ENCODE data around the gene ARSB.
"Not testable (repeated sequence)": the region's sequence is repeated elsewhere in the genome, so short reads cannot be mapped to it uniquely, and the experiment has no call there.

Gene ARSB

DNA sequence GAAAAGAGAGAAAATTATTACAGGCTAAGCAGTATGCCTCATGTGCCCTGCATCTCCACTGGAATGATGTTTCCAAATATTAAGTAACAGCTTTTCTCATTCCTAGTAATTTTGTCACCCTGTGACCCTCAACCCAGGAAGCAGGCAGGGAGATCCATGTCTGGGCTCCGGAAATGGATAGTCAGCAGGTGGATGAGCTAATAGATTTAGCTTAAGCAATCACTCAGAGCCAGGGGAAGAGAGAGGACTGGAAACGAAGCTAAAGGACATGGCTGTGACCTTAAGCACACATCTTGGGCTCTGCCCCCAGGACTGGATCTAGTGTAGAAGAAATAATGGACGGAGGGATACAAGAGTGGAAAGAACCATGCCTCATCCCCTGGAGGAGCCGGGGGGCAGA is 89.5 kb downstream of the ARSB start:
- DNase-seq = no peak

DNA sequence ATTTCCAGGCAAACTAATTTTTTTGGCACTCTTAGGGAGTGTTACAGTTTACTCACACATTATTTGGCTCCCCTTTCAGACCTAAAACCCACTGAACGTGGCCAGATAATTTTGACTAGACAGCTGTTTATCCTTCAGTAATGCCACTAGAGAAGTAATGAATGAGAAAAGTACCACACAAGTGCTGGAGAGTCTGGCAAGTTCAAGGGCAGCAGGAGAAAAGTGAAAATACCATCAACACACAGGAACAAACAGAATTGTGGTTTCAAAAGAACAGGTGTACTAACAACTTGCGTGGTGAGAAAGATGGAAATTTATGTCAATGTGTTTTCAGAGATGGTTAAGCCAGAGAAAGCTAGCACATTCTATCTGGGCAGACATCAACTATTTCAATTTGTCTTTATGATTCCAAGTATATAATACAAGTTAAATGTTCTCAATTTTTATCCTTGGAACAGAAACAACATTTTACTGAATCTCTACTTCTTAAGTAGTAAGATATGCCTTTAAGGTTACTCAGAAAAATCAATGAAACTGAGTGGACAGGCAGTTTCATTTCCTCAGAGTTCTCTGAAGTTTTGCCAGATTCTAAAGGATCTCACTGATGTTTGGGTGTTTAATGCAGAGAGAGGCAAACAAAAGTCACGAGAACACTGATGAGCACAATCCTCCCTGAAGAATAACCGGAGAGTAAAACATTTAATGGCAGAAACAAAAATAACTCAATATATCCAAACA is 91.0 kb downstream of the ARSB start:
- DNase-seq = no peak

DNA sequence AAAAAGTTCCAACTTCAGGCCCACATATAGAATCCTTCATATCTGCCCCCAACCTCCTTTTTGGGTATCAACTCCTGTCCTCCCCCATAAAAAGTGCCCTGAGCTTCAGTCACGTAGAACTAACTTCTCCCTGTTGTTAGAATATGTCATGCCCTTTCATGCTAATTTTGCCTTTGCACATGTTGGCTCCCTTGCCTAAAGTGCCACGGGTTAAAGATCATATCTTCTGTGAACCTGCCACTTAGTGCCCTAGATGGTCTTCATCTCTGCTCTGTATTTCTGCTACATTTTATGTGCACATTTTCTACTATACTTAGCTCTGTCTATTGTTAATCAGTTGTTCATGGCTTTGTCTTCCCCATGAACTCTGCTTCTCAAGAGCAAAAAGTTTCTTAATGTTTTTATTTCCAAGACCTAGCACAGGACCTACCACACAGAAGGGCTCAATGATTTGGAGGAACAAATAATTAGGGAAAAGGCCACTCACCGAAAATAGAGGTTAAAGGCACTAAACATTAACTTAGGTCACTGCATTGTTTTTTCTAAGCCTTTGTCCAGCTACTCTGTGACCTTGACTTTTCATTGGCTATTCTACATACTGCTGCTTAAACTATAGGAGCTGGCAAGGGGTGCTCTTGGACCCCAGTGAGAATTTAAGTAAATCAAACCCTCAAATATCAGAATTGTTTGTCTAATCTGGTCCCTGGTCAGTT is 94.3 kb downstream of the ARSB start:
- DNase-seq = no peak

DNA sequence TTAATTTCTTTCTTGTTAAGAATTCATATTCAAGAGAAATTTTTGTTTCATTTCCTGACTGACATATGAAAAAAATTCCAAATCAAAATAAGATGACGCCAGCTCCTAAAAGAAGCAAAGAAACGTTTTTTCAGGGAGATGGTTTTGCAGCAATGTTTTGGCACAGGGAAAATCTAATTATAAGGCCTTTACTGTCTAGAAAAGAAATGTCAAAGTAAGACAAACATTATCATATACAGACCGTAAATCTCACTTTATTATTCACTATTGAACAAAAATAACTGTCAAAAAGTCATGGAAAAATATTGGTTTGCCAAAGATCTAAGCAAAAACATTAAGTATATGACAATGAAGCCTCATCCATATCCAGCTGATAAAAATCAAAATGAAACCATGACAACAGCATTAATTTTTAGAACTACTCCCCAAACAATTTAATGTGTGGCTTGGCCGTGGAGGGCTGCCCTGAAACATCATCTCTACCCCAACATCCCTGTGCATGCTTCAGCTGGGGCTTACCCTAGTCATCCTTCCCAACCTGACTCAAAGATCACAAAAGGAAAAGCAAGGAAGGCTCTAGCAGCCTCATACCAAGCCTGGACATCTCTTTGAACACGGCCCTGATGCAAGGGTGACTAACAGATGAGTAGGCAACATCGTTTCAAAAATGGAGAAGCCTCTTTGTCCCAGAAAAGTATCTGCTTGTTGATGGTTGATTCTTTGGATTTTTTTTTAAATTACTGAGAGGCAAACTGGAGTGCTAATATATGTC is 95.6 kb downstream of the ARSB start:
- no peak for DNase-seq

DNA sequence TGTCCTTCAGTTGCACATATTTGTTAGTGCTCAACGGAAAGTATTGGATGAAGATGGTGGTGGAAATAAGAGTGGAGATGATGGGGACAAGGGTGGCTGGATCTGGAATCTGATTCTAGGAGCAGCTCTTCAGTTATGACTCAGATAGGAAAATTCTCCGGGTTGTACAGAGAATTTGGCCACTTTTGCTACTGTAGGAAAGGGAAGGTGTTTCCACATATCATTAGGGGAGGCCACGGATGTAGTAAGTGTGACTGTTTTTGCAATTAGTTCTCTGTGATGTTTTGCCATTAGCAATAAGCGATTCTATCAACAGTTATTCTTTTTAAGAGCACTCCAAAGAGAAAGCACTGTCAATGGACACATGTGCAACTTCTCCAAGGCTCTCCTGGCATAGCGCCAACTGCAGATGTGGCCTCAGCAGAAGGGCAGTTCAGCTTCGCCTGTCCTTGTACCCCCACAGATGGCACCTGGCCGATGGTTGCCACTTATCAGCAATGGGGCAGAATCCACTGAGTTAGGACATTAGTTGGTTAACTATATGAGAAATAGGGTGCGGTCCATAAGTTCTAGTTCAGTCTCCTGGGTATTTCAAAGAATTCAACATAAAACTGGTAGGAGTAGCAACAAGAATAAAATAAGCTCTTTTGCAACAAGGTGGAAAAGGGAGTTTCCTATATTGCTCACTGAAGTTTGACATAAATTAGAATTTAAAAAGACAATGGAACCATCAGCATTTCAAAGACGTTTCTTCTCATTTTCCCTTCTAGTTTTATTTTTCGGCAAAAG is 96.3 kb downstream of the ARSB start:
- no peak for DNase-seq

DNA sequence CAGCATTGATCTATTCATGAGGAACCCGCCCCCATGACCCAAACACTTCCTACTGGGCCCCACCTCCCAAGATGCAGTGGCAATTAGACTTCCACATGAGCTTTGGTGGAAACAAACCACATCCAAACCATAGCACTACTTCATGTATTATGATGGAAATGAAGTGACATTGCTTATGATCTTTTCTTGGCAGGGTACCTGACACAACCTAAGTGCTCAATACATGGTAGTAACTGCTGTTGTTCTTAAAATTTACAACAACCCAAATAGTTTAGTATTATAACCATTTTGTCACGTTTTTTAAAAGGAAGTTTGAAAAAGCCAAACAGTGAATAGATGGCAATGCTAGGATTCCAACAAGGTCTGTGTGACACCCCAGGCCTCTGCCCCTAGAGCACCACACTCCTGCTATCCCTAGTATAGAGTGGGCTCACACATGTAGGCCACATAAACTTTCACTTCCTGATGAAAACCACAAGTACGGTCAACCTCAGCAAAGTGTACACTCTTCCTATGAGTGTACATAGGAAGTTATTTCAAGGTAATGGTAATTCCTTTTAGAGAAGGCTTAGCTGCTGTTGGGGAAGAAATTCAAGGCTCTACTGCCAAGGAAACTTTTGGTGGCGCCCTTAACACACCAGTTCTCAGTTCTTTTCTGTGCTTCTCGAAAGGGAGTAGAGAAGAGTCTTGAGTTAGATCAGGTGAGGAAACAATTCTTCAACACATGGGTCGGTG is 97.6 kb downstream of the ARSB start:
- no peak for DNase-seq

DNA sequence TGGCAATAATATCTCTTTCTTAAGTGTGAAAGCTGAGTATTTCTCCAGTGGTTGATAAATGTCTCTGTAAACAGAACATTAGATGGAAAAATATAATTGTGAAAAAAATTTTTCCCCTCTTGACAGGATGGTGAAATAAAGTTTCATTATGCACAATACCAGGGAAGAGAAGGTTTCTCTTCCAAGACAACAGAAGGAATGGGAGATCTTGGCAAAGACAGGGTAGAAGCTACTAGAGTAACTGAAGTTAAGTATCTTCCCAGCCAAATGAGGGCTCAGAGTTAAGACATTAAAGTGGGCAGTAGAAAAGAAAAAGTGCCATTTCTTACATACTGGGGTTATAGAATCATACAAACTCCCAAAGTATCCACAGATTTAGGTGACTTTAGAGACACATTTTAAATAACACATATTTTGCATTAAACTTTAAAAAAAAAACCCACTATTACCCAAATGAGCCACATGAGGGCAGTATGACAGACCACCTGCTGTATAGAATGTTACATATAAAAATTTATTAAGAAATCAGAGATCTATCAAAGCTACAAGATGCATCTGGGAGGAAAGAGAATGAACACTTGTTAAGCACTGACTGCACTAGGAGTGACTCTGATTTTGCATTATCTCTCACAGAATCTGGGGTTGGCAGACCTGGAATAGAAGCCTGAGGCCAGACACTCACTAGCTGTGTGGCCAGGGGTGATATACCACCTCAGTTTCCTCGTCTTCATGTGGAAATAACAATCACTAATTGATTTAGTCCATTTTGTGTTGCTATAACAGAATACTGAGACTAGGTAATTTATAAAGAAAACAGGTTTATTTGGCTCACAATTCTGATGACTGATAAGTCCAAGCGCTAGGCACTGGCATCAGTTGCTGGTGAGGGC is 98.5 kb downstream of the ARSB start:
- no peak for DNase-seq

GRCh38 chr5:78881884-78882283 is 103.2 kb downstream of the ARSB start:
- no peak for DNase-seq

DNA sequence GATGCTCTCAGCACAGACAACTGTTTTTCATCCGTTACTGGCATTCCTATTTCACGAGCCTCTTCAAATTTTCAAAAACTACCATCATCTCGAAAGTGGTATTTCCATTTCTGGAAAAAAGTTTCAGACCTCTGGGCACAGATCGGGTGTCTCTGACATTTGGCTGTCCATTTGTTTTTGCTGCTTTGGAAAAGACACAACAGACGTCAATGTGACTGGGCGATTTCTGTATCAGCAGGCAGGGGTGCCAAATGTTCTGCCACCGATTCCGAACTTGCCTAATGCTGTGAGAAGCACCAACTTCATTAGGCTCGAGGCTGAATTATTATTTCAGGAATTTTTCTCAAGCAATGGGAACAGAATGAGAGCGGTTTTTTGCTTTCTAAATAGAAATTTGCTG is 105.6 kb downstream of the ARSB start:
- DNase-seq = no peak

GRCh38 chr5:78866076-78866475 is 119.0 kb downstream of the ARSB start:
- not testable (repeated sequence) for DNase-seq

GRCh38 chr5:78858364-78858763 is 126.7 kb downstream of the ARSB start:
- DNase-seq = no peak

GRCh38 chr5:78855026-78855425 is 130.1 kb downstream of the ARSB start:
- no peak for DNase-seq

DNA sequence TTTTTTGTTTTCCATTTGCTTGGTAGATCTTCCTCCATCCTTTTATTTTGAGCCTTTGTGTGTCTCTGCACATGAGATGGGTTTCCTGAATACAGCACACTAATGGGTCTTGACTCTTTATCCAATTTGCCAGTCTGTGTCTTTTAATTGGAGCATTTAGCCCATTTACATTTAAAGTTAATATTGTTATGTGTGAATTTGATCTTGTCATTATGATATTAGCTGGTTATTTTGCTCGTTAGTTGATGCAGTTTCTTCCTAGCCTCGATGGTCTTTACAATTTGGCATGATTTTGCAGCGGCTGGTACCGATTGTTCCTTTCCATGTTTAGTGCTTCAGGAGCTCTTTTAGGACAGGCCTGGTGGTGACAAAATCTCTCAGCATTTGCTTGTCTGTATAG is 133.2 kb downstream of the ARSB start:
- DNase-seq = not testable (repeated sequence)

DNA sequence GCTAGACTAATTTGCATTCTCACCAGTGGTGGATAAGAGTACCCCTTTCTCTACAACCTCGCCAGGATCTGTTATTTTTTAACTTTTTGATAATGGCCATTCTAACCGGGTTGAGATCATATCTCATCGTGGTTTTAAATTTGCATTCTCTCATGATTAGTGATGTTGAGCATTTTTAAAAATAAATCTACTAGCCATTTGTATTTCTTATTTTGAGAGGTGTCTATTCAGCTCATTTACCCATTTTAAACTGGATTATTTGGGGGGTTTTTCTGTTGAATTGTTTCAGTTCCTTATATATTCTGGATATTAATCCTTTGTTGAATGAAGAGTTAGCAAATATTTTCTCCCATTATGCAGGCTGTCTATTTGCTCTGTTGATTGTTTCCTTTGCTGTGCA is 139.6 kb downstream of the ARSB start:
- no peak for DNase-seq

DNA sequence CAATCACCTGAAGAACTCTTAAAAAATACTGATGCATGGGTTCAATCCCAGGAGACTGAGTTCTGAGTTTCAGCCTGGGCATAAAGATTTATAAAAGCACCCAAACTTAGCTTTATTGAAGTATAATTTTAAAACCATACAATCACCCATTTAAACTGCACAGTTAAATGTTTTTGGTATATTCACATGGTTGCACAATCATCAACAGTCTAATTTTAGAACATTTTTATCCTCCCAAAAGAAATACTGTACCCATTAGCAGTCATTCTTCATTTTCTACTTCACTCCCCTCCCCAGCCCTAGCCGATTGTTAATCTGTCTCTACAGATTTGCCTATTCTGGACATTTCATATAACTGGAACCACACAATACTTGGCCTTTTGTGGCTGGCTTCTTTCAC is 141.7 kb downstream of the ARSB start:
- DNase-seq = no peak

DNA sequence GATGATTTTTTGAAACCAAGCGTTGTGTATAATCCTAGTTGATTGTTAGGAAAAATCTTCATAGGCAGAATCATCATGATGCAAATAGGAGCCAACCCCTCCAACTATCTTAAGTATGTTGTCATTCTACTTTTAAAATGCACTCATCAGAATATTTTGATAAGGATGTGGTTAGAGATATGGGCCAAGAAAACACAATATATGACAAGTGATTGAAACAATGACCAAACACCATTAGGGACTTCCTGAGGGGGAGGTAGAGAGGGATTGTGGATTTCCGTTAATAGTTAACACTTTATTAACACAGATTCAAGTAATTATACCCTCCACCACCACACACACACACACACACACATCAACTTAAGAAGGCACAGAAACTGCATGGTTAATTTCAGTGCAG is 143.3 kb downstream of the ARSB start:
- DNase-seq = no peak

- DNase-seq = no peak
Measured at GRCh38 chr5:78838753-78839152, 146.4 kb downstream of the ARSB start.

- DNase-seq = no peak
Measured at GRCh38 chr5:78837836-78838235, 147.3 kb downstream of the ARSB start.

- no peak for DNase-seq
Measured at GRCh38 chr5:78835176-78835575, 149.9 kb downstream of the ARSB start.

GRCh38 chr5:78833284-78833683 is 151.8 kb downstream of the ARSB start:
- no peak for DNase-seq

DNA sequence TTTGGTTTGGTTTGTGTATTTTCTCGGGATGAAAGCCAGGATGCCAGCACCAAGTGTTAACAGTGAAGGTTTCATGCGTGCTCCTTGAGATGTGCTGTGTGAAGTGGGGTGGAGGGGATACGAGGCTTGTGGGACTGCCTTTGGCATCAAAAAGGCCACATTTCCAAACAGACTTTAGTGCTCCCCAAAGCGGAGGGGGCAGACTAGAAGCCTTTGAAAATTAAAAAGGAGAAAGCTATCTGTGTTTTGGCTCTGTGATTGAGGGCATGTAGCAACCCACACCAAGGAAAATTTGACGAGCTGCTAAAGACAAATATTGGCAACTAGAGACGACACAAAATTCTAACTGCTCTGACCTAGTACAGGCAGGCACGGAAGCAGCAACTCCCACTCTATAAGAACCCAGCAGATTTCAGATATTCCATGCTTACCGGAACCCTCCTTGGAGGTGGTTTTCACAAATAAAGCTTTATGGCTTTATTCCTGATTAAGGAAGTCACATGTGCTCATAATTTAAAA is 154.5 kb downstream of the ARSB start:
- DNase-seq = no peak

All from activated CD8-positive, alpha-beta memory T cell treated with anti-CD3 and anti-CD28 coated beads, Interleukin-2, amount 50 U/mL, for 48 hours (primary cell).